TTC549 (cell line): ENCODE measurements around the gene RNF40.

Source experiments
- FAIRE-seq: peaks from 2 replicates; lab custom pipeline; 2012; peaks lifted over from hg19 to GRCh38; lab: Jason Lieb, UNC

RNF40 gene

GRCh38 chr16:30761928-30762902 is at the start of gene RNF40, which contains the start of gene CFAP119:
TSS of gene RNF40 (plus strand) at chr16:30762322. CDS start at chr16:30762546, 224 bp downstream.
TSS of gene CFAP119 (minus strand) at chr16:30762062. CDS start at chr16:30761748, 314 bp downstream.
- FAIRE-seq, result peak; percentile 96

GRCh38 chr16:30715750-30716445 is 46.2 kb upstream of the RNF40 start:
- no peak for FAIRE-seq

- no peak for FAIRE-seq
Measured at GRCh38 chr16:30720086-30720485, 42.0 kb upstream of the RNF40 start.

- FAIRE-seq, result no peak
Measured at GRCh38 chr16:30720694-30721093, 41.4 kb upstream of the RNF40 start.

- no peak for FAIRE-seq
Measured at GRCh38 chr16:30721167-30721566, 41.0 kb upstream of the RNF40 start.

- no peak for FAIRE-seq
Measured at GRCh38 chr16:30721606-30722005, 40.5 kb upstream of the RNF40 start.

- no peak for FAIRE-seq
Measured at GRCh38 chr16:30722443-30722842, 39.7 kb upstream of the RNF40 start.

- no peak for FAIRE-seq
Measured at GRCh38 chr16:30722916-30723315, 39.2 kb upstream of the RNF40 start.

GRCh38 chr16:30723725-30724355 is 38.3 kb upstream of the RNF40 start:
- no peak for FAIRE-seq

- no peak for FAIRE-seq
Measured at GRCh38 chr16:30724641-30725417, 37.3 kb upstream of the RNF40 start.

GRCh38 chr16:30725418-30725792 is 36.7 kb upstream of the RNF40 start:
- no peak for FAIRE-seq

- FAIRE-seq, result no peak
Measured at GRCh38 chr16:30728321-30728720, 33.8 kb upstream of the RNF40 start.

- FAIRE-seq, result no peak
Measured at GRCh38 chr16:30728899-30729672, 33.0 kb upstream of the RNF40 start.

GRCh38 chr16:30731411-30731810 is 30.7 kb upstream of the RNF40 start:
- no peak for FAIRE-seq

- no peak for FAIRE-seq
Measured at GRCh38 chr16:30736995-30737793, 24.9 kb upstream of the RNF40 start.

- FAIRE-seq, result no peak
Measured at GRCh38 chr16:30737794-30738648, 24.1 kb upstream of the RNF40 start.

- no peak for FAIRE-seq
Measured at GRCh38 chr16:30738984-30739951, 22.9 kb upstream of the RNF40 start.
